ENCODE results near the gene PLCH2.
"Not testable (repeated sequence)": the region's sequence is repeated elsewhere in the genome, so short reads cannot be mapped to it uniquely, and the experiment has no call there.

The PLCH2 gene

DNA sequence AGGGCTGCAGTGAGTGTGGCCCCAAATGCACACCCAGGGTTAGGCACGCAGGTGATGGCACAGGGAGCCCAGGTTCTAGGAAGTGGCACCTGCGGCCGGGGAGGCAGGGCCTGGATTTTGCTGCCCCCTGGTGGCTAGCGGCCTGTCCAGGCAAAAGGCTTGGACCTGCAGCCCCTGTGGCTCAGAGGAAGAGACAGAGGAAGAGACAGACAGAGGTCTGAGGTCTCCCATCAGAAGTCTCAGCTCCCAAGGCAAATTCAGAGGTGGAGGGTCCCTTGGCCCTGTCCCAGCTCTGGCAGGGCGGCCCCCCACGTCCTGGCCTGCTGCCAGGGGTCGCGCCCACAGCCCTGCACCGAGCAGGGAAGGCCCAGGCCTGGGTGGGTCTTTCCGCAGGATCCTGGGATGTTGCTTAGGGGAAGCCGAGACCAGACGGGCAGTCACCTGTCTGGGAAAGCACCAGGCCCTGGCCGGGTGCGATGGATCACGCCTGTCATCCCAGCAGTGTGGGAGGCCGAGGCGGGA is 72.0 kb downstream of the PLCH2 start:
- DNase-seq = peak; percentile 78 to 91 (median 84)

DNA sequence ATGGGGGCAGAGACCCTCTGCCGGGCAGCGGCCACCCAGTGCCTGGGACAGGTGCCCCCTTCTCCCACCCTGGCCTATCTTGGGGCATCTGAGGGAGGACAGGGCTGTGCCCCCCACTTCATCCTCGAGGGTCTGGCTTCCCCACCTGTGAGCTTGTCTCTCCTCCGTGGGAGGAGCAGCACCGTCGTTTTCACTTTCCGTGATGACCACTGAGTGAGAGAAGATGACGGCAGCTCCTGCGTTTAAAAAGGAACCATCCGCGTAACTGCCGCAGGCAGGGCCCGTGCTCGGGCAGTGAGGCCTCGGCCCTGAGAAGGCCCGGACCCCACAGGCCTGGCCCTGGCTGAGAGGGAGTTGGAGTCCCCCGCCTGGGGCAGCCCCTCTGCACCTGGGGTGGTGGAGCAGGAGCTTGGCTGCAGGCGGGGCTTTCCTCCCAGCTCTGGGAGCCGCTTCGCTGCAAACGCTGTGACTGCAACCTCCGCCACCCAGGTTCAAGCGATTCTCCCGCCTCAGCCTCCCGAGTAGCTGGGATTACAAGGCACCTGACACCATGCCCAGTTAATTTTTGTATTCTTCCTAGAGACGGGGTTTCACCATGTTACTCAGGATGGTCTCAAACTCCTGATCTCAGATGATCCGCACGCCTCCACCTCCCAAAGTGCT is 73.4 kb downstream of the PLCH2 start:
- DNase-seq = not testable (repeated sequence)

DNA sequence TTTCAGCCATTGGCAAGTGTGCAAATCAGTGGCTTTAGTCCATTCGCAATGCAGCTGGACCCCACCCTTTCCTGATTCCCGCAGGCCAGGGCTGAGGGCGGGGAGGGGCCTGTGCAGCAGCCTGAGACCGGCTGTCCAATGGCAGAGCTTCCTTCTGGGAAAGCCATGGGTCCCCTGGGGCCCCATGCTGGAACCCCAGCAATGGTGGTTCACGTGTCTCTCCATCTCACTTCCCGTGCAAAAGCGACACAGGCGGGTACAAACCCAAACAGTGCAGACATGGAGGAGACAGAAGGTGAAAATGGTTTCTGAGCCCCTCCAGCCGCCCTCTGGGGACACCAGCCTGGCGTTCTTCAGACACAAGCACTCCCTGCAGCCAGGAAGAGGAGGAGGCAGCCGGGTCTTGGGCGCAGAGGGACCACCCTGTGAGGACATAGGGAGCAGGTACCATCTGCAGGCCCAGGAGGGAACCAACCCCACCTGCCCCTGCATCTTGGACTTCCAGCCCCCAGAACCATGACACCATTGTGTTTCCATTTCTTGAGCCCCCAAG is 74.3 kb downstream of the PLCH2 start:
- not testable (repeated sequence) for DNase-seq

DNA sequence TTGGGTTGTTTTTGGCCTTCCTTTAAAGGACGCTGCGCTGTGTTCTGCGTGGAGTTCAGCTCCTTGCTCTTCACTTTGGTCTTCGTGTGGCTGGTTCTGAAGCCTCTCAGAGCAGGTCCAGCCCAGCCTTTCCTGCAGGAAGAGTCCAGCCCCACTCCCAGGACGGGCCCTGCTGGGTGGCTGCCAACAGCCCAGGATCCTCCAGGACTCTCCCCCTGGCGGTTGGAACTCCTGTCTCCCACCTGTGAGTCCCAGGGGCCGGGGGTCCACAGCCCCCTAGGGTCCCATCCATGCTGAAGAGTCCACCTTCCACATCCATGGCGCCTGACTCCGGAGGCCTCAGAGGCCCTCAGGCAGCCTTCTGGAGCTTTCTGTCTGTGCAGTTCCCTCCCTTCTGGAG is 75.5 kb downstream of the PLCH2 start:
- not testable (repeated sequence) for DNase-seq

DNA sequence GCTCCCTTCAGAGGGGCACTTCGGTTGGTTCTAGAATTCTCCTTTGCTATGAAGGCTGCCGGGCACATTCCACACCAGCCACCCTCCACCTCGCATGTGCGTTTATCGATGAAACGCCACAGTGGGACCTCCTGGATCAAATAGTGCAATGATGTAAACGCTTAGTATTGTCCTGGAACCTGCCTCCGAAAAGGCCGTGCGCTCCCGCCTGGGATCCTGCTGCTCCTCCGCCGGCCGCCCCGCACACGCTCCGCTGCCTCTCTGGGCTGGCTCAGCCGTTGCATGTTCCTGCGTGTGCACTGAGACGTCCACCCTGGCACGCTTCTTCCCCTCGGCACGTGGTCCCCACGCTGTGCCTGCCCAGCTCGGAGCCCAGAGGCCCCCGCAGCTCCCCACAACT is 76.1 kb downstream of the PLCH2 start:
- DNase-seq = no peak

DNA sequence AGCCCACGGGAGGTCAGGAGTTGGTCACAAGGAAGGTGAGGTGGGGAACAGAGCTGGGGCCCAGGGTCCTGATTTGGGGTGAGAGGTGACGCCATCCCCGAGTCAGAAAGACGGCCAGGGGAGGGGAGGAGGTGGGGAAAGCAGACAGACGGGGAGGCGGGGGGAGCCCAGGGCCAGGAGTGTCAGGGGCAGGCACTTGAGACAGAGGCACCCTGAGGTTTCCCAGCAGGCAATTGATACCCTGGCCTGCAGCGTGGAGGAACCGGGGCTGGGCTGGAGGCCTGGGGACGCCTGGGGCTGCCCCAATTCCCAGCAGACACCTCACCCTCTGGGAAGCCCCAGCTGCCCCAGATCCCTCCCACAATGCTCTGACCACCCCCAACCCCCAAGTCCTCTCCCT is 77.0 kb downstream of the PLCH2 start:
- not testable (repeated sequence) for DNase-seq

DNA sequence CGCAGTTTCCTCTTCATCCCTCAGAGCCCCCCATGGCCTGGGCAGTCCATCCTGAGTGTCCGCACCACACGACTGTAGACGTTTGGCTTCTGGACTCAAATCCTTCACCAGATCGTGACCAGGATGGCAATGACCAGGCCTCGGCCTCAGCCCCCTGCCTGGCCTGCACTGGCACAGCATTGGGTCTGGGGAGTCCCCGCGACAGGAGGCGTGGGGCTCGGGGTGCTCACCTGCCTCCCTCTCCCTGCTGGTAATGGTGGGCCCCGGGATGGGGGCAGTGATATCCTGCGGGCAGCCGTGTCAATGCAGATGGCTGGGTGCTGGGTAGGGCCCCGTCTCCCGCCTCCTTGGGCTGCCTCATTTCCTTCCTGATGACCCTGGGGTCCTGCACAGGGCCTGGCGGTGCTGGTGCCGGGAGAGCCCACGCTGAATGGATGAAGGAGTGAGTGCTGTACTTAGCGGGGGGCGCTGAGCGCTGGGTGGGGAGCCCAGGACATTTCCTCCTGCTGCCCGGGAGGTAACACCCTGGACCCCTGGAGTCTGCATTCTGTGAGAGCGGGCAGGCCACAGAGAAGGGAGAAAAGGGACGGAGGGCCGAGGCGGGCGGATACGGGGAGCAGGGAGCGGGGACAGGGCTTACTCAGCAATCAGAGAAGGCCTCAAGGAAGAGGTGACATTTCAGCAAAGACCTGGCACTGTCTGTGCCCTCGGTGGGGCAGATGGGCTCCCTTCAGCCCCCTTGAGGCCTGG is 78.0 kb downstream of the PLCH2 start:
- DNase-seq = no peak

DNA sequence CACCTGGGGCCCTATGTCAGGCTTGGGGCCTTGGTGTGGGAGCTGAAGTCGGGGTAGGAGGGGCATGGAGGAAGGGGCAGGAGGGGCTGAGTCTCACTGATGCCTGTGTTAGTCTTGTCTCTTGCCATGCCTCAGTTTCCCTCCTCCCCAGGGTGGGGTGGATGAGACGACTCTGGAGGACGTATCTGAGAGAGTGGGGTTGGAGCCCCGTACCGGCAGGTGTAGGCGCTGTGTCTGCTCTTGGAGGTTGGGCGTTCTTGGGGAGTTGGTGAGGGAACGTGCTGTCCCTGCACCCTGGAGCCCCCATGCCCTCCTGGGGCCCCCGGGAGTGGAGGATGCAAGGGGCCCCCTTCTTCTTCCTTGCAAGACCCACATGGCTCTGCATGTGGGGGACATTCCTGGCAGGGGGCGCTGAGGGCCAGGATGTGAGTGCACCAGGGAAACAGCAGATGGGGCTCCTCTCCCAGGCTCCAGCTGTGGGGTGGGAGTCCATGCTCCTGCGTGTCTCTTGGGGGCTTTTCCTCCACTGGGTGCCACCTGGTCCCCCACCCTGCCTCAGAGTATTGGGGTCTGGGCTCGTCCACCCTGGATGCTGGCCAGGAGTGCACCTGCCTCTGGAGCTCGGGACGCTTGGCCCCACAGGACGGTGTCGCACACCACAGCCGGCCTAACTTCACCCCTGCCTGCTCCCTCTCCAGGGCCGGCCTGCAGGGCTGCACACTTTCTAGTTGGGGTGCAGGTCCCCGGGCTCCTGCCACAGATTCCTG is 78.7 kb downstream of the PLCH2 start:
- DNase-seq = peak; percentile 51 to 79 (median 66)

Measured in suppressor macrophage (primary cell).